ENCODE measurements around the gene C22orf31.

The C22orf31 gene

DNA sequence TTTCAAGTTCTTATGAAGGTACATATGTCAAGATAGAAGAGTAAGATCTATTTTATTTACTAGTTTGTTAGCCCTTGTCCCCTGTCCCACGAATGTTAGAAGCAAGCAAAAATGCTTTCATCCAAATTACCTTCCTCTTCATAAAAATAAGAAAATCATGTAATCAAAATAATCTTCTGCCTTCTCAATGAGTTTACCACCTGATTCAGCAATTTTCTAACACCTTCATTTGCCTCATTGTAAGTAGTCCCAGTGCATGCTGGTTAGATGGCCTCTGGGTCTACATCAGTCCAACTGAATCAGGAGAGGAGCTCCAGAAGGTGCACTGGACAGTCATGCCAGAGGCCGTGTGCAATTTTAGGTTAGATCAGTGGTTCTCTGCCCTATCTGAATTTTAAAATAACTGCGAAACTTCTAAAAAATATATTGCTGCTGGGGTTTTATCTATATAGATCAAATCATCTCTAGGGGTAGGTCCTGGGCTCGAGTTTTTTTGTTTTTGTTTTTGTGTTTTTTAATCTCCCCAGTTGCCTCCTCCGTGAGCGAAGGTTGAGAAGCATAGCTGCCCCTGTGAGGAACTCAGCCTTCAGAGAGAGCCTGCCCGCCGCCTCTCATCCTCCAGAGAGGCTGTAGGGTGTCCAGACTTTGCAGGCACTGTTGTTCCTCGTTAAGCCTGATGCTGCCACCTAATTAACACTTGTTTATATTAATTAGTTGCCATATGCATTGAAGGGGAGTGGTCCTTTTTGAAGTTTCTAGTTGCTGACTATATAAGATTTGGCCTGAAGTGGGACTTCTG is 32.2 kb downstream of the C22orf31 start:
- no peak for DNase-seq (ENCODE audit: low read depth)

DNA sequence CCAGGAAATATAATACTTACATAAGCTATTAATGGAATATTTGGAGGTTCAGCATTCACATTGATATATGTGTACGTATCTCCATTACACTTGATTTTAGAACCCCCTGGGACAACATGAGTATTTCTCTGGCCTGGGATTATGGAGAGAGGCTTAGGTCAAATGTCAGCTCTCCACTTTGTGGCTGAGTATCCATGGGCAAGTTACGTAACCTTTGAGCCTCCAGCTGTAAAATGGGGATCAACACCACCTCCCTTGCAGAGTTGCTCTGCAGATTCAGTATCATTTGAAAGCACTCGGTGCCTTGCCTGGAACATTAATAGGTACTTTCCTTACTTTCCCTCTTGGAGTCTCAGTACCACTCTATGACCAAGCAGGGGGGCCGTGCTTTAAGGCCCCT is 33.2 kb downstream of the C22orf31 start:
- DNase-seq (ENCODE audit: low read depth): no peak

DNA sequence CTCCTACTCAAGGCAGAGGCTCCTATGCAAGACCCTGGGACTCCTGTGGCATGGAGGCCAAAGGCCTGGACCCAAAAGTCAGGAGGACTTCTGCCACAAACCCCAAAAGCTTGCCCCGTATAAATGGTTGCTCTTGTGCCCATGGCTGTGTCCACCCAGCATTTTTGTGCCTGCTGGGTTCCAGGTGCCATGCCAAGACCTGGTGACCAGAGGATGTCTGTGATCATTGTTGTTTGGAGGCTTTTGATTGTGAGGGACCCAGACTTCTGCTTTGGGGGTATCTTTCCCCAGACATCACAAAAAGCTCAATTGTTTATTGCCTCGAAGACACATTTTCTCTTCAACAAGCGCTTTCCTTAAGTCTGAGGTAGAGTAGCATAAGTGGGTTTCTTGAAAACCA is 35.1 kb downstream of the C22orf31 start:
- DNase-seq (ENCODE audit: low read depth): no peak

DNA sequence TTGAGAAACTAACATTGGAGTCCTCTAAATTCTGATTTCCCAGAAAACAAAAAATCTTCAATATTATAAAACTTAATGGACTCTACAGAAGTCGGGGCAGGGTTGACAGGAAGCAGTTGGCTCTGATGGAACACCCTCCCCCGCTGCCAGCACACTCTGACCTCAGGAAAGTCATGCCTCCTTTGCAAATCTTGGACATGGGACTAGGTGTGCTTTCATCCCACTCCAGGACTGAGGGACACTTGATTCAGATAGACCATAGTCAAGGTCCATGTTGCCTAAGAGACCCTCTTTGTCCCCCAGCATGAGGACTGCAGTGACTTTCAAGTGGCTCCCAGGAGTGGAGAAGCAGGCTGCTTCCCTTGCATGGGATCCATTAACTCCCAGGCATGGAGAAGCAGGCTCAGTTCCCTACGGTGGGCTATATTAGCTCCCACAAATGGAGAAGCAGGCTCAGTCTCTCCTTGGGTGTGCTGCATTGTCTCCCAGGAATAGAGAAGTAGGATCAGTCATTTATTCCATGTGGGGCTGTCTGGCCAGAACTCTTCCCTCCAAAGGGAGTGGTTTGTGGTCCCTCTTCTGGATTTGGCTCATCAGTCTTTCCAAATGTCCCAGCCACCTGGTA is 38.3 kb downstream of the C22orf31 start:
- no peak for DNase-seq (ENCODE audit: low read depth)

DNA sequence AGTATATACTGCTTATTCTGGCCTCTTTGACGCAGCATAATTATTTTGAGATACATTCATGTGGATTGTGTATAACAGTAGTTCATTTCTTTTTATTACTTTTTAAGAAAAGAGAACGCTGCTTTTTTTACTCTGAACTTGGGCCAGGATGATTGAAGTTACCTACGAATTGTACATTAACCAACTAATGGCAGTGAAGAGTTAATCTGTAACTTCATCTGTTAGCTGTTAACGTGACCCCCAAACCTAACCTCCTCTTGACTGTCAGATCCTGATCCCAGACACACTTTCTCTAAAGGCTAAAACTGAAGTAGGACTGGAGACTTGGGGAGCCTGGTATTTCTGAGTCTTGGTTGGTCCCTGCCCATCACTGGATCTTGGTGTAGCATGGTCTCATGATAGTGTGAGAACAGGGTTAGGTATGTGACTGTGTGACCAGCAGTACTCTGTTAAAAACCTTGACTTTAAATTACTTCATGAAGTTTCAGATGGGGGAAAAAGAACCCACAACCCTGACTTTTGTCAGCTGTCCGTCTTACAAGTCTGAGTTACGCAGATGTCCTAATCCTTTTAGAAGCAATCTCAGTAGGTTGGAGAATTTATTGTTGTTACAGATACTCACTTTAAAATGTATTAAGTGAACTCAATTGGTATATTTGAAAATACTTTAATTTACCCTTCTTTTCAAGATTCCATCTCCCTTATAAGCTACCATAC is 39.4 kb downstream of the C22orf31 start:
- no peak for DNase-seq (ENCODE audit: low read depth)

DNA sequence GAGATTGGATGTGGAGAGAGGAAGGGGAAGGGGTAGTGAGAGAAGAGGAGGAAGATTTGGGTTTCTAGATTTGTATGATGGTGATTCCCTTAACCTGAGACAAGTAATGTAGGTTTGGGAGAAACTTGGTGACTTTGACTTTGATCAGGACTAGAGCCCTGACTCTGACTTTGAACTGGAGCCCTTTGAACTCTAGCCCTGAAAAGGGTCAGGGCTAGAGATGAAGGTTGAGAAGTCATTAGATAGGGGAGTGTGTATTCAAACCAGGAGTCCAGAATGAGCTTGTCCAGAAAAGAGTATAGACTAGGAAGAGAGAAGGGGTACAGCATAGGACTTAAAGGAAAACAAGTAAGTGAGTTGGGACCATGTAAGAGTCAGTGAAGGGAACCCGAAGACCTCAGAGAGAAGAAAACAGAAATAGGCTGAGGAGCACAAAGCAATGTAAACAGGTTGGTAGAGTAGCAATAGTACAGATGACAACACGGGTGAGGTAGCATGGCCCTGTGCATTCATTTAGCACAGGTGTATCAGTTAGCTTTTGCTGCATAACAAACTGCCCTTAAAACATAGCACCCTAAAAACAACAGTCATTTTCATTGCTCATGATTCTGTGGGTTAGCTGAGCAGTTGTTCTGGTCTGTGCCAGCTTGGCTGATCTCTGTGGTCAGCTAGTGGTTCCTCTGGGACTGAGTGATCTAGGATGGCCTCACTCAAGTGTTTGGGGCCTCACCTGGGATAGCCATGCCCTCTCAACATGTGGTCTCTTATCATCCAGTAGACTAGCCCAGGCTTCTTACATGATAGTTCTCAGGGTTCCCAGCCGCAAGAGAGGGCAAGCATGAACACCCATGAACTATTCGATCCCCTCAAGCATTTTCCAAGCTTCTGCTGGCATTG is 43.1 kb downstream of the C22orf31 start:
- DNase-seq (ENCODE audit: low read depth): no peak

DNA sequence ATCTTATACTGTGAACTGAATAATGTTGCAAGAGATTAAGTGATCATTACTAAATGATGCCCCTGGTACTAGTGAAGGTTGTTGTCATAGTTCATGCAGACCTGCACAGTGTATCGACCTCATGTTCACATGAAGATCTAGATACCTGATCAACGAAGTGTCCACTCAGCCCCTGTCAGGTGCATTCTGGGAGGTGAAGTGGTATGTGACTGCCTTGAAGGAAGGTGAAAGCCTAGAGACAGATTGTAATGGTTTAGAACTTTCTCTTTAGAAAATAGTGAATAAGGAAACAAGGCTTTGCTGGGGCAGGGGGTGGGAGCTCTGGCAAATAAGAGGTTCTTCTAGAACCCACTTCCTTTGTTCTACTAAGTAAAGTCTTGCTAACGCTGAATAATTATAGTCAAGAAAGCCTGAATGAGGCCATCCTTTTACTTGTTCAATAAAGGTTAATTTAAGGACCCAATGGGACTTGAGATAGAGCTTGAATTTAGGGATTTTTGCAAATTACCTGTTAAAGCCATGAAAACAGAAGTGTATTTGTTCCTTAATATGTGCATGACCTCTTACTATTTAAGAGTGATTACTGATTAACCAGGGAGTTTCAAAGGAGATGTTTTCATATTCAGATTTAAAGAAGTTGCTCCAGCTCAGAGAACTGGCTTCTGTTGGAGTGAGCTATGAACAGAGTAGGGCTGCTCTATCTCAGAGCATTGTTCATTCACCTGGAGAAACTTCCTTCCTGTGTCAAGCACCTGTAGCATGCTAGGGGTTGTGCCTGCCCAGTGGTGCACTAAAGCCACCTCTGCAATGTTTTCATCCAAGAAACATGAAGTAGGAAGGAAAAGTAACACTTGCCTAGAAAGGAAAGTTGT is 45.3 kb downstream of the C22orf31 start:
- DNase-seq (ENCODE audit: low read depth): no peak

DNA sequence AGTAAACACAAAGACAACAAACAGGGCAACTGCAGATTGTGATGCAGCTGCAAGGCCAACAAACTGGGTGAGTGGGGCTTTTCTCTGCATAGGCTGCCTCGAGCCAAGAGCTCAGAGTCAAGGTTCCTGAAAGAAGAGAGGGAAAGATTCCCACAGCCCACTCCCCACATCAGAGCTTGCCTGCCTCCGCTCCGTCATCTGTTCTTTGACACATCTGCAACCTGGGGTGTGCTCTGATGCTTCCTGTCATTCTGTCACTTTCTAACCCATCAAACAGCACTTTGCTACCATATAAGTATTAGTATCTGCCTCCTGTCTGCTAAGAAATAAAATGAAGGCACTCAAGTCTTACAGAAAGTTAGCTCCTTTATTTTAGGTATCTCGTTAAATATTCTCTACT is 46.9 kb downstream of the C22orf31 start:
- no peak for DNase-seq (ENCODE audit: low read depth)

DNA sequence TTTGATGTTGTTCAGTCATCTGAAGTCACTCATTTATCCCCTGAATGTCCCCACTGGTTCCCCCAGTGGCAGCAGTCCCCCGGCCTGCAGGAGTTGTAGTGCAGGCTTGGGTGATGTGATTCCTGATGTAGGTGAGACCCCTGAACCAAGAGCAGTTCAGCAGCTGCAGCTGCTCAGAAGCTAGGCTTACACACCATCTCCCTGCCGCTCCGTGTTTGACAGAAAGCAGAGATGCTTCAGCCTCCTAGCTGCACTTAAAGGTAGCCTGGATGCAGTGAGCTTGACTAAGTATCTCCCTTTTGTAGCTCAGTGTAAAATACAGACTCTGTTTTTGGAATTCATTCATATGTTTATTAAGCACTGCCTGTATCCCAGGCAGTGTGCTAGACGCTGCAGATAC is 47.3 kb downstream of the C22orf31 start:
- no peak for DNase-seq (ENCODE audit: low read depth)

DNA sequence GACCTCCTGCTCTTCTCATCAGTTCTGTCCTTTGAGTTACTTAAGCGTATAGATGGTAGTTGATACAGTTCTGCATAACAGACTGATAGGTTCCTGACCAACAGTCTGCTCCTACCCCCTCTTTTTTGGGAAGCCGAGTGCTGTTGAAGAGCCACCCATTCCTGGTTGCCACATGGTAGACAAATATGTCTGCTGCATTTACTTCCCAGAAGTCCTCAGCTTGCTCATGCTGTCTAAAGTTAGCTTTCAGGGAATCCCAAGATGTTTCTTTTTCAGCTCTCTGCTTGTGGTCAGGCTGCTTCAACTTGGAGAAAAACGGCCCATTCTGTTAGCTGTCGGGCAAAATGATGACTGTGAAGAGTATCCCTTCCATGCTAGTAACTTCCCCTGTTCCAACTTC is 48.7 kb downstream of the C22orf31 start:
- DNase-seq (ENCODE audit: low read depth): no peak

DNA sequence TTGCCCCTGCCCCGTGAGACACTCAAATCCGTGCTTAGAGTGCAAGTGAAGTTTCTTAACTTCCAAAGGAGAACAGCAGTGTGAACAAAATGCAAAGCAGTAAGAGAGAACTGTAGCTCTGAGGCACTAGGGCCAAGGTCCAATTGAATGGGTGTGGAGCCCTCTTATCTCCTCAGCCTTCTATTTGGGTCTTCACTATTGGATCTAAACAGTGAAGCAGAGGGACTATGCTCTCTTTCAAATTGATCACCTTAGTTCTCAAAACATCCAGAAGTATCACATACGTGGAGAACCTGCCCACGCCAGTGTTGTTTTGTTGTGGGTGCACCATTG is 49.6 kb downstream of the C22orf31 start:
- DNase-seq (ENCODE audit: low read depth): no peak

DNA sequence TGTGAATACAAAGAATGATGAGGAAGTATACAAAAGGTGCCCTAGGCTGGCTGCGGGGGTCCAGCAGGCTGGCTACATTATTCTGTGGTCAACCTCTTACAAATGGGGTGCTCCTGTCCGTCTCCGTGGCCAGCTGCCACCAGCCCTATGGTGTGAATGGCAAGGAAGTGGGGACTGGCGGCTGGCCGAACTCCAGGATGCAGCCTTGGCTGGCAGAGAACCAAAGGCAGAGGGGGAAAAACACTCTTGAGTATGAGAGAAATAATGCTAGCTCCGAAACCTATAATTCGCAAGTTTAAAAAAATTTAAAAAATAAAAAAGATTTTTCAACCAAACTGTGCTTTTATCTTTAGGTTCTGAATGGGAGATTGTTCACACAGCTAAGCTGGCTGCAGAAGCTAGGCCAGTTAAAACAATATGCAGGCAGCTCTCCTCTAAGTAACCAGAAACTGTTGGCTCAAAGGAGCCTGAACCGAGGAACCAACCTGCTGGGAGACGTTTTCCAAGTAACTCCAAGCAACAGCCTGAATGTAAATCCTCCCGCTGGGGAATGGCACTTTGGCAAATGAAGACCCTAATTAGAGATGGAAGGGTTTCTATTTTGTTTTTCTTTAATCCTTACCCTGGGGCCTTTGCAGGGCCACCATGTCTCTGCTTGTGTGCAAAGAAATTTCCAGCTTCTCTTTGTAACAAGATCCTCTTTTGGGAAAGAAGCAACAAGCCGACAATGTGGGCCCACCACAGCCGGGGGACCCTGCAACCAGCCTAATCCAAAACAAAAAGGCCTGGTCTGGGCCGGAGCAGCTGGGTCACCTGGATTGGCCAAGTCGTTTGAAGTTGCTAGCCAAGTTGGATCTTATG is 50.2 kb downstream of the C22orf31 start:
- DNase-seq (ENCODE audit: low read depth): no peak

DNA sequence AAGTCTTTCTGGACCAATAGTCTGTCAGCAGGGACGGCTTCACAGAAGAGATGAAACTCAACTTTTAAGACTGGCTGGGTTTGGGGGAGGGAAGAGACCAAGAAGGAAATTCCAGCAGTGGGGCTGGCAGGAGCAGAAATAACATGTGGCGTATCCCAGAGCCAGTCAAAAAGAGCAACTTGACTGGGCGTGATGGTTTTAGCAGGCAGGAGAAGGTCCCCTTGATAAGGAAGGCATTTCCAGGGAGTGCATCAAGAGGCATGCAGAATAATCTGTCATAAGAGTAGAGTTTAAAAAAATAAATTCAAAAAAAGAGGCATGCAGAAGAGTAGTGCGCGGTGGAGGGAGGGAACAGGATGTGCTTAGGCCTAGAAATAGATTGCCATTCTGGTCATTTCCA is 52.5 kb downstream of the C22orf31 start:
- no peak for DNase-seq (ENCODE audit: low read depth)
